ENCODE data around the gene RPUSD2.

The RPUSD2 gene

DNA sequence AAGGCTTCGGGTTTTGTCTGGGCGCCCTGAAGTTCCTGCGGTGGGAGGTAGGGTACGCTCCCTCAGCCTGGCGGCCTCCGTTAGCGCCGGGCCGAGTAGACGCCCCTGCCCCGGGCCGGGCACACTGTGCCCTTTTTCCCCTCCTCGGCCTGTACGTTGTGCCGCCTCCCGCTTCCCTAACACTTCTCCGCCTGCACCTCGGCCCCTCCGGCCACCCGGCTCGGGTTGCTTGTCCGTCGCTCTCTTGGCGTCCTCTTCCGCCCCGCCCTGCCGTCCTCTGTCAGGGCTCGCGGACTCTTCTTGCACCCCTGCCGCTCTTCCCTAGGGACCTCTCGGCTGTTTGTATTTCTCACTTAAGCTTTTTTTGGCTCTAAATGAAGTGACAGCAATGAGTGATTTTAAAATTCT, 25.3 kb downstream of the RPUSD2 start:
- Histone ChIP-seq H3K27ac (ENCODE audit: low read depth, low read length) (peak overlapping the region; percentile 98), H3K4me1 (ENCODE audit: control insufficient read depth, insufficient read depth, low read length) (peaks cover 14% of the 10 kb centered on the region), H3K4me3 (ENCODE audit: low read depth, low read length) (peak overlapping the region; percentile 94), H3K9ac (ENCODE audit: low read length) (peak overlapping the region; percentile 97), H3K36me3 (ENCODE audit: control insufficient read depth, insufficient read depth, low read length) (no peaks in the 10 kb centered on the region), H3K9me3 (ENCODE audit: control insufficient read depth, insufficient read depth, low read depth, low read length) (no peaks in the 10 kb centered on the region), H3K27me3 (ENCODE audit: control insufficient read depth, insufficient read depth, low read length) (no peaks in the 10 kb centered on the region)

DNA sequence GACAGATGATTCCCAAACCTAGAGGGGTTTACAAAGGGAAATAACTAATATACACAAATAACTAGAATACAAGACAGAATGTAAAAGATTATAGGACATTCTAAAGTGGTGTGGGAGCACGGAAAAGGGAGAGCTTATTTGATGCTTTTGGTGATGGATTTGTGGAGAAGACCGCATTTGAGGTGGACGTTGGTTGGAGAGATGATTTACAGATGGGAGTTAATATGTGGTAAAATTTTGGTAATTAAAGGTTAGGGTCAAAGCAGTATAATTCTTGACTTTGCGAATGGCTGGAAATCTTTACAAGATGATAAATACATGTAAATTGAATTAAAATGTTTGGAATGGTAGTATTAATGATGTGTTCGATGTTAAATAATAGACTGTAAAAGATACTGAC, 26.1 kb downstream of the RPUSD2 start:
- Histone ChIP-seq H3K36me3 (ENCODE audit: control insufficient read depth, insufficient read depth, low read length) (no peaks in the 10 kb centered on the region), H3K4me1 (ENCODE audit: control insufficient read depth, insufficient read depth, low read length) (peaks cover 14% of the 10 kb centered on the region), H3K9ac (ENCODE audit: low read length) (peak overlapping the region; percentile 97), H3K9me3 (ENCODE audit: control insufficient read depth, insufficient read depth, low read depth, low read length) (no peaks in the 10 kb centered on the region), H3K27me3 (ENCODE audit: control insufficient read depth, insufficient read depth, low read length) (no peaks in the 10 kb centered on the region), H3K4me3 (ENCODE audit: low read depth, low read length) (peak overlapping the region; percentile 94), H3K27ac (ENCODE audit: low read depth, low read length) (no peak overlapping the region)

DNA sequence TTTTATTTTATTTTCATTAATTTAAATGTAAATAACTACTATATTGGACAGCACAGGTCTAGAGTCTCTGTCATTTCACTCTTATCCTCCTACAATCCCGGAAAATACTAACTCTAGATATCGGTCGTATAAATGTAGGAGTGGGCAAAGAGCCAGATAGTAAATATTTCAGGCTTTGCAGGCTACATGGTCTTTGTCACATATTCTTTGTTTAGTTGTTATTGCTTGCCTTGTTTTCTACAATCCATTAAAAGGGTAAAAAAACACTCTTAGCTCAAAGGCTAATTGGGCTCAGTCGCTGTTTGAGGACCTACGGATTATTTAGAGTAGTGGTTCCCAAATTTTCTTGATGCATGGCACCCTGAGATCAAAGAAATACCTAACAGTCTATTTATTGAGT, 26.7 kb downstream of the RPUSD2 start:
- Histone ChIP-seq H3K9me3 (ENCODE audit: control insufficient read depth, insufficient read depth, low read depth, low read length) (no peaks in the 10 kb centered on the region), H3K27ac (ENCODE audit: low read depth, low read length) (no peak overlapping the region), H3K27me3 (ENCODE audit: control insufficient read depth, insufficient read depth, low read length) (no peaks in the 10 kb centered on the region), H3K4me1 (ENCODE audit: control insufficient read depth, insufficient read depth, low read length) (peaks cover 11% of the 10 kb centered on the region), H3K36me3 (ENCODE audit: control insufficient read depth, insufficient read depth, low read length) (no peaks in the 10 kb centered on the region), H3K9ac (ENCODE audit: low read length) (no peak overlapping the region), H3K4me3 (ENCODE audit: low read depth, low read length) (no peak overlapping the region)

DNA sequence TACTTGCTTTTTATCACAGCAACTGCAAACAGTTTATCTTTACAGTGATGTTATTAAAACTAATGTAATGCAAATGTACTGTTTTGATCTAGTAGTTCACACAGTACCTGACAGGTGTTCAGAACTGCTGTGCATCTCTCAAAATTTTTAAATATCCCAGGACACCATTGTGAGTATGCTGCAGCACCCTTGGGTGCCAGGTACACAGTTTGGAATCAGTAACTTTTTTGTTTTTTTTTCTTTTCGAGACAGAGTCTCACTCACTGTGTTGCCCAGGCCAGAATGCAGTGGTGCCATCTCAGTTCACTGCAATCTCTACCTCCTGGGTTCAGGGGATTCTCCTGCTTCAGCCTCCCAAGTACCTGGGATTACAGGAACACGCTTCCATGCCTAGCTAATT, 27.9 kb downstream of the RPUSD2 start:
- no peak overlapping the region for H3K4me3 ChIP-seq (ENCODE audit: low read depth, low read length)
- no peak overlapping the region for H3K27ac ChIP-seq (ENCODE audit: low read depth, low read length)
- peaks cover 5% of the 10 kb centered on the region; the same call in 1 of the 2 replicates for H3K4me1 ChIP-seq (ENCODE audit: control insufficient read depth, insufficient read depth, low read length)
- H3K27me3 ChIP-seq (ENCODE audit: control insufficient read depth, insufficient read depth, low read length) = no peaks in the 10 kb centered on the region
- H3K36me3 ChIP-seq (ENCODE audit: control insufficient read depth, insufficient read depth, low read length) = no peaks in the 10 kb centered on the region
- no peaks in the 10 kb centered on the region for H3K9me3 ChIP-seq (ENCODE audit: control insufficient read depth, insufficient read depth, low read depth, low read length)
- no peak overlapping the region for H3K9ac ChIP-seq (ENCODE audit: low read length)

DNA sequence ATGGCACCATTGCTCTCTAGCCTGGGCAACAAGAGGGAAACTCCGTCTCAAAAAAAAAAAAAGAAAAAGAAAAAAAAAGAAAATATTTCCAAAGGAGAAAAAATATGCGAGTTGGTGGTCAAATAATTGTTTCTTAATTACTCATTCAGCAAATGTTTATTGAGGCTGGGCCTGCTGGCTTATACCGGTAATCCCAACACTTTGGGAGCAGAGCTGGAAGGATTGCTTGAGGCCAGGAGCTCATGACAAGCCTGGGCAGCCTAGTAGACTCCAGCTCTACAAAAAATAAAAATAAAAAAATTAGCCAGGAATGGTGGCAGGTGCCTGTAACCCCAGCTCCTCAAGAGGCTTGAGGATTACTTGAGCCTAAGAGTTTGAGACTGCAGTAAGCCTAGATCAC, 29.0 kb downstream of the RPUSD2 start:
- Histone ChIP-seq H3K27me3 (ENCODE audit: control insufficient read depth, insufficient read depth, low read length) (no peaks in the 10 kb centered on the region), H3K4me1 (ENCODE audit: control insufficient read depth, insufficient read depth, low read length) (peaks cover 5% of the 10 kb centered on the region; the same call in 1 of the 2 replicates), H3K9me3 (ENCODE audit: control insufficient read depth, insufficient read depth, low read depth, low read length) (no peaks in the 10 kb centered on the region), H3K27ac (ENCODE audit: low read depth, low read length) (no peak overlapping the region), H3K9ac (ENCODE audit: low read length) (no peak overlapping the region), H3K36me3 (ENCODE audit: control insufficient read depth, insufficient read depth, low read length) (no peaks in the 10 kb centered on the region), H3K4me3 (ENCODE audit: low read depth, low read length) (no peak overlapping the region)

DNA sequence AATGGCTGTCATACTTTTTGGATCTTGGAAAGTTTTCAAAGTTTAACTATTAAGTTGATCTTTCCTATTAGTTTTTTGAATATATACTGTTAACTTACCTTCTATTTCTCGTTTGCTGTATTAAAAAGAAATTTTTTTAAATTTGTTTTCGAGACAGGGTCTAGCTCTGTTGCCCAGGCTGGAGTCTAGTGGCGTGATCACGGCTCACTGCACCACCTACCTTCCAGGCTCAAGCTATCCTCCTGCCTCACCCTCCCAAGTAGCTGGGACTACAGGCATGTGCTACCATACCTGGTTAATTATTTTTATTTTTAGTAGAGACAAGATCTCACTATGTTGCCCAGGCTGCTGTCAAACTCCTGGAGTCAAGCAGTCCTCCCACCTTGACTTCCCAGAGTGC, 29.6 kb downstream of the RPUSD2 start:
- no peaks in the 10 kb centered on the region for H3K9me3 ChIP-seq (ENCODE audit: control insufficient read depth, insufficient read depth, low read depth, low read length)
- H3K4me3 ChIP-seq (ENCODE audit: low read depth, low read length) = no peak overlapping the region
- H3K27me3 ChIP-seq (ENCODE audit: control insufficient read depth, insufficient read depth, low read length) = no peaks in the 10 kb centered on the region
- H3K9ac ChIP-seq (ENCODE audit: low read length) = no peak overlapping the region
- no peak overlapping the region for H3K27ac ChIP-seq (ENCODE audit: low read depth, low read length)
- peaks cover 5% of the 10 kb centered on the region; the same call in 1 of the 2 replicates for H3K4me1 ChIP-seq (ENCODE audit: control insufficient read depth, insufficient read depth, low read length)
- H3K36me3 ChIP-seq (ENCODE audit: control insufficient read depth, insufficient read depth, low read length) = no peaks in the 10 kb centered on the region

DNA sequence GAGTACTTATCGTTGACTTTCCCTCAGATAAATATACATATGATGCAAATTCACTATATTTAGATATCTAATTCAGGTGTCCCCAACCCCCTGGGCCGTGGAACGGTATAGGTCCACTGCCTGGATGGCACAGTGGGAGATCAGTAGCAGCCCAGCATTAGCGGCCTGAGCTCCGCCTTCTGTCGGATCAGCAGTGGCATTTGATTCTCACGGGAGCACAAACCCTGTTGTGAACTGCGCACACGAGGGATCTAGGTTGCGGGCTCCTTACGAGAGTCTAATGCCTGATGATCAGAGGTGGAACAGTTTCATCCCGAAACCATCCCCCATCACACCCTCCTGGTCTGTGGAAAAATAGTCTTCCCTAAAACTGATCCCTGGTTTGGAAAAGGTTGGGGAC, 31.9 kb downstream of the RPUSD2 start:
- no peak overlapping the region for H3K4me3 ChIP-seq (ENCODE audit: low read depth, low read length)
- H3K9ac ChIP-seq (ENCODE audit: low read length) = no peak overlapping the region
- no peaks in the 10 kb centered on the region for H3K4me1 ChIP-seq (ENCODE audit: control insufficient read depth, insufficient read depth, low read length)
- no peaks in the 10 kb centered on the region for H3K9me3 ChIP-seq (ENCODE audit: control insufficient read depth, insufficient read depth, low read depth, low read length)
- H3K27me3 ChIP-seq (ENCODE audit: control insufficient read depth, insufficient read depth, low read length) = no peaks in the 10 kb centered on the region
- H3K27ac ChIP-seq (ENCODE audit: low read depth, low read length) = no peak overlapping the region
- H3K36me3 ChIP-seq (ENCODE audit: control insufficient read depth, insufficient read depth, low read length) = no peaks in the 10 kb centered on the region

DNA sequence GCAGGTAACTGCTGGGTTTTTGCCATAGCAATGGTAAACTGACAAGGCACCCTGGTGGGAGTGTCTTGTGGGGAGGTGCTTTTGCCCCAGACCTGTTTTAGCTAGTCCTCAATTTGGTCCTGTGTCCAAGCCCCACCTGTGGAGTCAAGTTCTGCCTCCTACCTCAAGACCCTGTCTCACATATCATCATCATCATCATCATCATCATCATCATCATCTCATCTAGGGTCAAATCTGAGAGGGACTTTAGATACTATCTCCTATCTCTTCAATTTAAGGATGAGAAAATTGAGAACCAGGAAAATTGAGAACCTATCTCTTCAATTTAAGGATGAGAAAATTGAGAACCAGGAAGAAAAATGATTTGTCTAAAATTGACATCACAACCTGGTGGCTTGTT, 34.8 kb downstream of the RPUSD2 start:
- Histone ChIP-seq H3K9me3 (ENCODE audit: control insufficient read depth, insufficient read depth, low read depth, low read length) (no peaks in the 10 kb centered on the region), H3K4me1 (ENCODE audit: control insufficient read depth, insufficient read depth, low read length) (no peaks in the 10 kb centered on the region), H3K4me3 (ENCODE audit: low read depth, low read length) (no peak overlapping the region), H3K36me3 (ENCODE audit: control insufficient read depth, insufficient read depth, low read length) (peaks cover 4% of the 10 kb centered on the region; the same call in 1 of the 2 replicates), H3K27me3 (ENCODE audit: control insufficient read depth, insufficient read depth, low read length) (no peaks in the 10 kb centered on the region), H3K27ac (ENCODE audit: low read depth, low read length) (no peak overlapping the region), H3K9ac (ENCODE audit: low read length) (no peak overlapping the region)

DNA sequence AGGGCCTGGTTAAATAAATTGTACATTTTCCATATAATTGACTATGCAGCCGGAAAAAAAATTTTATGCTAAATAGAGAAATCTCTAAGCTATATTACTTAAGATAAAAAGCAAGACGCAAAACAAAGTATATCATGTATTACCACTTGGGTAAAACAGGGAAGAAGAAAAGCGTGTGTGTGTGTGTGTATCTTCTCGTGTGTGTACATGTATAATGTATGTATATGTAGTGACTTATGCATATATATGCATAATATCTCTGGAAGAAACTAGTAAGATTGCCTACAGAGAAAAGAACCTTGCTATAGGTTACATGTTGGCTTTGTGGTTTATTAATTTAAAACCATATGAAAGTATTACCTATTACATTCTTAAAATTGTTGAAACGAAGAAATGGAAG, 44.0 kb downstream of the RPUSD2 start:
- H3K36me3 ChIP-seq (ENCODE audit: control insufficient read depth, insufficient read depth, low read length) = peaks cover 6% of the 10 kb centered on the region; the same call in 1 of the 2 replicates

DNA sequence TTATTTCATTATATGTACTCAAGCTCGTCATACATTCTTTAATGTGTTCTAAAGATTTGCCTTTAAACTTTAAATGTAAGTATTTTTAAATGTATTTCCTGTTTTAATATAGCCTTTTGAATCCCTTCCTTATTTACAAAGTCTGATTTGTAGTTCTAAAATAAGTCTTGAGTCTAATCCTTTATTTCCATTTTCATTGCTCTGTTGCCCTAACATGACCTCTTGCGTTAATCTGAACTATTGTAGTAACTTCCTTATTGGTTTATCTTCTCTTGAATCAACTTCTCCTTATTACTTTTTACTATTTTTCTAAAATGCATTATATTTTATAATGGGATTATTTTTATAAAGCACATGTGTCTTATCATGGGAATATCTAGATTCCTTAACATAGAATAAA, 48.9 kb downstream of the RPUSD2 start:
- H3K9me3 ChIP-seq (ENCODE audit: control insufficient read depth, insufficient read depth, low read depth, low read length) = no peaks in the 10 kb centered on the region
- H3K9ac ChIP-seq (ENCODE audit: low read length) = no peak overlapping the region
- peaks cover 4% of the 10 kb centered on the region; the same call in 1 of the 2 replicates for H3K4me1 ChIP-seq (ENCODE audit: control insufficient read depth, insufficient read depth, low read length)
- no peak overlapping the region for H3K4me3 ChIP-seq (ENCODE audit: low read depth, low read length)
- H3K27ac ChIP-seq (ENCODE audit: low read depth, low read length) = no peak overlapping the region
- H3K36me3 ChIP-seq (ENCODE audit: control insufficient read depth, insufficient read depth, low read length) = peaks cover 12% of the 10 kb centered on the region; the same call in 1 of the 2 replicates
- H3K27me3 ChIP-seq (ENCODE audit: control insufficient read depth, insufficient read depth, low read length) = no peaks in the 10 kb centered on the region

More for the DNA sequence above, 44.0 kb downstream of the RPUSD2 start:
- Histone ChIP-seq H3K4me1 (ENCODE audit: control insufficient read depth, insufficient read depth, low read length) (no peaks in the 10 kb centered on the region), H3K27ac (ENCODE audit: low read depth, low read length) (no peak overlapping the region), H3K27me3 (ENCODE audit: control insufficient read depth, insufficient read depth, low read length) (no peaks in the 10 kb centered on the region), H3K4me3 (ENCODE audit: low read depth, low read length) (no peak overlapping the region), H3K9ac (ENCODE audit: low read length) (no peak overlapping the region), H3K9me3 (ENCODE audit: control insufficient read depth, insufficient read depth, low read depth, low read length) (no peaks in the 10 kb centered on the region)

DNA sequence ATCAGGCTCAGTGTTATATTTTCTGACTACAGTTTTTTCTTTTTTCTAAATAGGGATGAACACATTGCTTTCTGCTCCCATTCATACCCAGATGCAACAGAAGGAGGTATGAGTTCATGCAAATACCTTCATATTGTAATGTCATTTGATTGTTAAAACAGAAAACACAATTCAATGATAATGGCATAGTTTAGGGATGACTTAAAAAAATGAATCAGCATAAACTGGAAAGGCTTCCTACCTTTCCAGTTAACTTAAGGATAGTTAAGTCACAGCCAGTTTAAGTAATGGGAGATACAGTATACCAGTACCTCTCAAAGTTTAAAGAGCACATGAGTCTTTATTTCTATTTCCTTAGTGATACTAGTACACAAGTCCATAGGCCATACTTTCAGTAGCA, 49.8 kb downstream of the RPUSD2 start:
- Histone ChIP-seq H3K4me1 (ENCODE audit: control insufficient read depth, insufficient read depth, low read length) (peaks cover 4% of the 10 kb centered on the region; the same call in 1 of the 2 replicates), H3K27me3 (ENCODE audit: control insufficient read depth, insufficient read depth, low read length) (no peaks in the 10 kb centered on the region), H3K36me3 (ENCODE audit: control insufficient read depth, insufficient read depth, low read length) (peaks cover 12% of the 10 kb centered on the region; the same call in 1 of the 2 replicates), H3K9me3 (ENCODE audit: control insufficient read depth, insufficient read depth, low read depth, low read length) (no peaks in the 10 kb centered on the region), H3K4me3 (ENCODE audit: low read depth, low read length) (no peak overlapping the region), H3K27ac (ENCODE audit: low read depth, low read length) (no peak overlapping the region), H3K9ac (ENCODE audit: low read length) (no peak overlapping the region)

DNA sequence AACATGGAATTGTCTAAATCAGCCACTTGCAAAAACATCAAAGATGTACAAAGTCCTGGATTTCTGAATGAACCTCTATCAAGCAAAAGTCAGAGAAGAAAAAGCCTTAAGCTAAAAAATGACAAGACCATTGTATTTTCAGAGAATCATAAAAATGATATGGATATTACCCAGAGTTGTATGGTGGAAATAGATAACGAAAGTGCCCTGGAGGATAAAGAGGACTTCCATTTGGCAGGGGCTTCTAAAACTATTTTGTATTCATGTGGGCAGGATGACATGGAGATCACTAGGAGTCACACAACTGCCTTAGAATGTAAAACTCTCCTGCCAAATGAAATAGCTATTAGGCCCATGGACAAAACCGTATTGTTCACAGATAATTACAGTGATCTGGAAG, 54.3 kb downstream of the RPUSD2 start:
- no peak overlapping the region for H3K4me3 ChIP-seq (ENCODE audit: low read depth, low read length)
- H3K27ac ChIP-seq (ENCODE audit: low read depth, low read length) = no peak overlapping the region
- H3K27me3 ChIP-seq (ENCODE audit: control insufficient read depth, insufficient read depth, low read length) = no peaks in the 10 kb centered on the region
- H3K9ac ChIP-seq (ENCODE audit: low read length) = no peak overlapping the region
- no peaks in the 10 kb centered on the region for H3K9me3 ChIP-seq (ENCODE audit: control insufficient read depth, insufficient read depth, low read depth, low read length)
- peaks cover 4% of the 10 kb centered on the region; the same call in 1 of the 2 replicates for H3K4me1 ChIP-seq (ENCODE audit: control insufficient read depth, insufficient read depth, low read length)
- peaks cover 12% of the 10 kb centered on the region; the same call in 1 of the 2 replicates for H3K36me3 ChIP-seq (ENCODE audit: control insufficient read depth, insufficient read depth, low read length)
